ENCODE data around the gene MPHOSPH8.

GRCh38 chr13:19665427-19665859, 32.0 kb downstream of the MPHOSPH8 start:
- TF ChIP-seq CTCF (conservative IDR thresholded peaks at IDR 0.05 in 1 of 2, IDR thresholded peaks at IDR 0.05 in 1 of 2; ENCODE audit: extremely low read depth in 1 of 2, insufficient read depth in 1 of 2, low read depth in 1 of 2, low read length in 2 of 2) (no peak), EZH2 (IDR thresholded peaks at IDR 0.05; ENCODE audit: borderline replicate concordance, low read length) (no peak)

Data from mammary epithelial cell (primary cell).